ENCODE data around the gene MYRIP.
"Not testable (repeated sequence)": the region's sequence is repeated elsewhere in the genome, so short reads cannot be mapped to it uniquely, and the experiment has no call there.

MYRIP gene

DNA sequence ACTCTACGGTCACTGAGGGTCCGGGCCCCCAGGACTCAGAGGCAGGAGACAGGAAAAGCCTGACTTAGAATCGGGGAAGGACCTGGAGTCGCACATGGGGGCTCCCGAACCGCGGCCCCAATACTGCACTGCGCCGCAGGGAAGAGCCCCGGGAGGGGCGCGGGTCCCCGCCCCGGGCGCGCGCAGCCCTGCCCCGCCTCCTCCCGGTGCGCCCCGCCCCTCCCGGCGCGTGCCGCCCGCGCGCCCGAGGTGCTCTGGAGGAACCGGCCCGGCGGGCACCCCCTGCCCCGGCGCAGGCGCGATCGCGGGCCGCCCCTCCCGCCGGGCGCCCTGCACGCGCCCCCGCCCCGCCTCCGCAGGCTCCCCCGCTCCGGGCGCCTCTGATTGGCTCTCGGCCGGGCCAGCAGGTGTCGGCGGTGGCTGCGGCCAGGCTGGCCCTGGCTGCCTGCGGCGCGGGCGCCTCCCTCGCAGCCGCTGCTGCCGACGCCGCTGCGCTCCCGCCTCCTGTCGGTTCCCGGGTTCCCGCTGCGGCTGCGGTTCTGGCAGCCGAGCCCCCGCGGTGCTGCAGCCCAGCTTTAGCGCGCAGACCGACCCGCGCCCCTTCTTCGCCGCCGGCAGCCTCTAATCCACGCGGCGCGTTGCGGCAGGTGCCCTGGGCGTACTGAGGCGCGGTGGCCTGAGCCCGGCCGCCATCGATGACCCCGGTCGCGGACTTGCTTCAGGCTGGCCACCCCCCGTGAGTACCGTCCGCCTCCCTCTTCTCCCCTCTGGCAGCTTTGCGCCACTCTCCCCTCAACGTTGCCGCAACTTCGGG, at the start of gene MYRIP:
TSS of gene MYRIP (plus strand) at position 429 of the 814 bp plus-strand sequence. CDS start 91,208 bp downstream, outside the sequence.
- no peaks in the 10 kb centered on the region for H3K36me3 ChIP-seq (ENCODE audit: control insufficient read depth in 1 of 2, insufficient read depth in 2 of 2, low read length in 2 of 2)
- peaks cover 11 to 14% of the 10 kb centered on the region in 2 donors for H3K4me1 ChIP-seq (ENCODE audit: control insufficient read depth in 1 of 2, insufficient read depth in 2 of 2, low read length in 2 of 2)
- peak within 1 kb of the TSS; percentile 63 to 73 for H3K4me3 ChIP-seq (ENCODE audit: low read depth in 1 of 2, low read length in 2 of 2)
- H3K27me3 ChIP-seq (ENCODE audit: control insufficient read depth in 1 of 2, insufficient read depth in 2 of 2, low read length in 2 of 2): peaks cover 32 to 49% of the 10 kb centered on the region in 2 donors
- no peaks in the 10 kb centered on the region for H3K9me3 ChIP-seq (ENCODE audit: control insufficient read depth in 1 of 2, low read length in 2 of 2)
- H3K27ac ChIP-seq (ENCODE audit: low read depth, low read length): no peak within 1 kb of the TSS
- peak within 1 kb of the TSS; percentile 21 to 27 for H3K9ac ChIP-seq (ENCODE audit: low read depth in 1 of 2, low read length in 2 of 2)

DNA sequence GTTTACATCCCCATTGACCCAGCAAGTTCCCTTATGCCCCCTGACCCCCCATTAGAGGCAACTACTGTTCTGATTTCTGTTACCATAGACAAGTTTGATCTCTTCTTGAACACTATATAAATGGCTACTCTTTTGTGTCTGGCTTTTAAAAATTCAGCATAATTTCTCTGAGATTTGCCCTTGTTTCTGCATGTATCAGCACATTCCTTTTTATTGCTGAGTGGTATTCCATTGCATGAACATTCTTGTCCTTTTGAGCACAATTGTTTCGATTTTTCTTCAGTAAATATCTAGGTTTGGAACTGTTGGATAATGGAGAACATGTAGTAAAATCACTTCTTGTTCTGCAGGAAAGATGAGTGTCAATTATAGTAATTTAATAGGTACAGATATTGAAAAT, 49.1 kb upstream of the MYRIP start:
- no peaks in the 10 kb centered on the region for H3K4me1 ChIP-seq (ENCODE audit: control insufficient read depth in 1 of 2, insufficient read depth in 2 of 2, low read length in 2 of 2)

DNA sequence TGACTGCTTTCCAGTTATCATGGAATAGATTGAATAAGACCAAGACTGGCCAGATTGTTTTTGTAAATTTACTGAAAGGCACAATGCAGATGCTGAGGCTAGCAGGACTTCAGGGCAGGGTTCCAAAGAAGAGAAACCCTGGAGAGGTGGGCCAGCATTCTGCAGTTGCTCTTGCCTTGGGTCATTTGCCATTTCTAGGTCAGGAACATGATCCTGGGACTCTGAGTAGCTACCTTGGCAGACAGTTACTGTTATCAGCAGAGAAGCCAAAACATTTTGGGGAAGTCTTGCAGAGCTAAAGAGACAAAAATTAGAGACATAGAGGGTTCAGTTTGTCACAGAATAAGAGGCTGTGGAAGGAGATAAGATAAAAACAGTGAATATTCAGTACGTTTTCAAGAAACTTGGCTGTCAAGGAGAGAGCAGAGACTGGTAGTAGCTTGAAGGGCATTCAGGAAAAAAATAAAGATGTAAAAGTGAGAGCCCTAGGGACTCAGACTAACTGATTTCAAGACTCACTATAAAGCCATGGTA, 46.8 kb upstream of the MYRIP start:
- Histone ChIP-seq H3K27ac (ENCODE audit: low read depth, low read length) (no peak overlapping the region), H3K4me1 (ENCODE audit: control insufficient read depth in 1 of 2, insufficient read depth in 2 of 2, low read length in 2 of 2) (no peaks in the 10 kb centered on the region), H3K9ac (ENCODE audit: low read depth in 1 of 2, low read length in 2 of 2) (no peak overlapping the region), H3K27me3 (ENCODE audit: control insufficient read depth in 1 of 2, insufficient read depth in 2 of 2, low read length in 2 of 2) (no peaks in the 10 kb centered on the region), H3K36me3 (ENCODE audit: control insufficient read depth in 1 of 2, insufficient read depth in 2 of 2, low read length in 2 of 2) (no peaks in the 10 kb centered on the region), H3K4me3 (ENCODE audit: low read depth in 1 of 2, low read length in 2 of 2) (no peak overlapping the region), H3K9me3 (ENCODE audit: control insufficient read depth in 1 of 2, low read length in 2 of 2) (no peaks in the 10 kb centered on the region)

More for the DNA sequence above, 49.1 kb upstream of the MYRIP start:
- Histone ChIP-seq H3K27me3 (ENCODE audit: control insufficient read depth in 1 of 2, insufficient read depth in 2 of 2, low read length in 2 of 2) (no peaks in the 10 kb centered on the region), H3K4me3 (ENCODE audit: low read depth in 1 of 2, low read length in 2 of 2) (no peak overlapping the region), H3K9me3 (ENCODE audit: control insufficient read depth in 1 of 2, low read length in 2 of 2) (no peaks in the 10 kb centered on the region), H3K27ac (ENCODE audit: low read depth, low read length) (no peak overlapping the region), H3K9ac (ENCODE audit: low read depth in 1 of 2, low read length in 2 of 2) (no peak overlapping the region), H3K36me3 (ENCODE audit: control insufficient read depth in 1 of 2, insufficient read depth in 2 of 2, low read length in 2 of 2) (no peaks in the 10 kb centered on the region)

DNA sequence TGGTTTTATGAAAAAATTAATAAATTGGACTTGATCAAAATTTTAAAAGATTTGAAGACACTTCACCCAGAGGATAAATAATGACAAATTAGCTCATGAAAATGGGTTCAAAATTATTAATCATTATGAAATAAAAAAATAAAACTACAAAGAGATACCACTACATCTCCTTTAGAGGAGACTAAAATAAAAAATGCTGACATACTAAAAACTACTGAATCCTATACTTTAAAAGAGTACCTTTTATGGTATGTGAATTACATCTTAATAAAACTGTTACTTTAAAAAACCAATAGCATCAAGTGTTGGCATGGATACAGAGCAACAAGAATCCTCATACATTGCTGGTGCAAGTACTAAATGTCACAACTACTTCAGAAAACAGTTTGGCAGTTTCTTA, 46.0 kb upstream of the MYRIP start:
- Histone ChIP-seq H3K9me3 (ENCODE audit: control insufficient read depth in 1 of 2, low read length in 2 of 2) (no peaks in the 10 kb centered on the region), H3K27ac (ENCODE audit: low read depth, low read length) (no peak overlapping the region), H3K36me3 (ENCODE audit: control insufficient read depth in 1 of 2, insufficient read depth in 2 of 2, low read length in 2 of 2) (no peaks in the 10 kb centered on the region), H3K4me3 (ENCODE audit: low read depth in 1 of 2, low read length in 2 of 2) (no peak overlapping the region), H3K27me3 (ENCODE audit: control insufficient read depth in 1 of 2, insufficient read depth in 2 of 2, low read length in 2 of 2) (no peaks in the 10 kb centered on the region), H3K4me1 (ENCODE audit: control insufficient read depth in 1 of 2, insufficient read depth in 2 of 2, low read length in 2 of 2) (no peaks in the 10 kb centered on the region), H3K9ac (ENCODE audit: low read depth in 1 of 2, low read length in 2 of 2) (no peak overlapping the region)

DNA sequence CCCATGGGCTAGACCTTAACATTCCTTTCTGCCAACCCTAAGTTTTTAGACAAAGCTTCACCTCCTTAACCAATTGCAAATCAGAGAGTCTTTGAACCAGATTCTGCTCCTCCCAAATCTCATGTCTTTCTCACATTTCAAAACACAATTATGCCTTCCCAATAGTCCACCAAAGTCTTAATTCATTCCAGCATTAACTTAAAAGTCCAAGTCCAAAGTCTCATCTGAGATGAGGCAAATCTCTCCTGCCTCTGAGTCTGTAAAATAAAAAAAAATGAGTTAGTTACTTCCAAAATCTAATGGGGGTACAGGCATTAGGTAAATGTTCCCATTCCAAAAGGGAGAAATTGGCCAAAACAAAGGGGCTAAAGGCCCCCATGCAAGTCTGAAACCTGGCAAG, 43.8 kb upstream of the MYRIP start:
- Histone ChIP-seq H3K4me1 (ENCODE audit: control insufficient read depth in 1 of 2, insufficient read depth in 2 of 2, low read length in 2 of 2) (no peaks in the 10 kb centered on the region), H3K9ac (ENCODE audit: low read depth in 1 of 2, low read length in 2 of 2) (no peak overlapping the region), H3K27ac (ENCODE audit: low read depth, low read length) (no peak overlapping the region), H3K36me3 (ENCODE audit: control insufficient read depth in 1 of 2, insufficient read depth in 2 of 2, low read length in 2 of 2) (no peaks in the 10 kb centered on the region), H3K9me3 (ENCODE audit: control insufficient read depth in 1 of 2, low read length in 2 of 2) (no peaks in the 10 kb centered on the region), H3K4me3 (ENCODE audit: low read depth in 1 of 2, low read length in 2 of 2) (no peak overlapping the region), H3K27me3 (ENCODE audit: control insufficient read depth in 1 of 2, insufficient read depth in 2 of 2, low read length in 2 of 2) (no peaks in the 10 kb centered on the region)

DNA sequence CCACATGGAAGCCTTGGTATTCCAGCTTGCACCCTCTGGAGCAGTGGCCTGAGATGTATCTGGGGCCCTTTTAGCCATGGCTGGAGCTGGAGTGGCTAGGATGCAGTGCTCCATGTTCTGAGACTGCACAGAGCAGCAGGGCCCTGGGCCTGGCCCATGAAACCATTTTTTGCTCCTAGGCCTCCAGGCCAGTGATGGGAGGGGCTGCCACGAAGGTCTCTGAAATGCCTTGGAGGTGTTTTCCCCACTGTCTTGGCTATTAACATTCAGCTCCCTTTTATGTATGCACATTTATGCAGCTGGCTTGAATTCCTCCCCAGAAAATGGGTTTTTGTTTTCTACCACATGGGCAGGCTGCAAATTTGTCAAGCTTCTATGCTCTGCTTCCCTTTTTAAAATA, 43.0 kb upstream of the MYRIP start:
- Histone ChIP-seq H3K27ac (ENCODE audit: low read depth, low read length) (no peak overlapping the region), H3K4me3 (ENCODE audit: low read depth in 1 of 2, low read length in 2 of 2) (no peak overlapping the region), H3K27me3 (ENCODE audit: control insufficient read depth in 1 of 2, insufficient read depth in 2 of 2, low read length in 2 of 2) (no peaks in the 10 kb centered on the region), H3K4me1 (ENCODE audit: control insufficient read depth in 1 of 2, insufficient read depth in 2 of 2, low read length in 2 of 2) (no peaks in the 10 kb centered on the region), H3K36me3 (ENCODE audit: control insufficient read depth in 1 of 2, insufficient read depth in 2 of 2, low read length in 2 of 2) (no peaks in the 10 kb centered on the region), H3K9me3 (ENCODE audit: control insufficient read depth in 1 of 2, low read length in 2 of 2) (no peaks in the 10 kb centered on the region), H3K9ac (ENCODE audit: low read depth in 1 of 2, low read length in 2 of 2) (no peak overlapping the region)

DNA sequence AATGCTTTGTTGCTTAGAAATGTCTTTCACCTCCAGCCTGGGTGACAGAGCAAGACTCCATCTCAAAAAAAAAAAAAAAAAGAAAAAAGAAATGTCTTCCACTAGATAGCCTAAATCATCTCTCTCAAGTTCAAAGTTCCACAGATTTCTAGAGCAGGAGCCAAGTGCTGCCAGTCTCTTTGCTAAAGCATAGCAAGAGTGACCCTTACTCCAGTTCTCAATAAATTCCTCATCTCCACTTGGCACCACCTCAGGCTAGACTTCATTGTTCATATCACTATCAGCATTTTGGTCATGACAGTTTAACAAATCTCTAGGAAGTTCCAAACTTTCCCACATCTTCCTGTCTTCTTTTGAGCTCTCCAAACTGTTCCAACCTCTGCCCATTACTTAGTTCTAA, 42.5 kb upstream of the MYRIP start:
- H3K4me1 ChIP-seq (ENCODE audit: control insufficient read depth in 1 of 2, insufficient read depth in 2 of 2, low read length in 2 of 2); H3K36me3 ChIP-seq (ENCODE audit: control insufficient read depth in 1 of 2, insufficient read depth in 2 of 2, low read length in 2 of 2); H3K27ac ChIP-seq (ENCODE audit: low read depth, low read length); H3K4me3 ChIP-seq (ENCODE audit: low read depth in 1 of 2, low read length in 2 of 2); H3K27me3 ChIP-seq (ENCODE audit: control insufficient read depth in 1 of 2, insufficient read depth in 2 of 2, low read length in 2 of 2); H3K9me3 ChIP-seq (ENCODE audit: control insufficient read depth in 1 of 2, low read length in 2 of 2); H3K9ac ChIP-seq (ENCODE audit: low read depth in 1 of 2, low read length in 2 of 2): not testable (repeated sequence)

DNA sequence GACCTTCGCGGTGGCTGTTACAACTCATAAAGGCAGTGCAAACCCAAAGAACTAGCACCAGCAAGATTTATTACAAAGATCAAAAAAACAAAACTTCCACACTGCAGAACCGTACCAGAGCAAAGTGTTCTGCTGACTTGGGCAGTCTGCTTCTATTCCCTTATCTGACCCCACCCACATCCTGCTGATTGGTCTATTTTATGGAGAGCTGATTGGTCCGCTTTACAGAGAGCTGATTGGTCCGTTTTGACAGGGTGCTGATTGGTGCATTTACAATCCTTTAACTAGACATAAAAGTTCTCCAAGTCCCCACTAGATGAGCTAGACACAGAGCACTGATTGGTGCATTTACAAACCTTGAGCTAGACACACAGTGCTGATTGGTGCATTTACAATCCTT, 31.2 kb upstream of the MYRIP start:
- not testable (repeated sequence) for H3K27me3 ChIP-seq (ENCODE audit: control insufficient read depth in 1 of 2, insufficient read depth in 2 of 2, low read length in 2 of 2); H3K4me3 ChIP-seq (ENCODE audit: low read depth in 1 of 2, low read length in 2 of 2); H3K9ac ChIP-seq (ENCODE audit: low read depth in 1 of 2, low read length in 2 of 2); H3K36me3 ChIP-seq (ENCODE audit: control insufficient read depth in 1 of 2, insufficient read depth in 2 of 2, low read length in 2 of 2); H3K9me3 ChIP-seq (ENCODE audit: control insufficient read depth in 1 of 2, low read length in 2 of 2); H3K27ac ChIP-seq (ENCODE audit: low read depth, low read length); H3K4me1 ChIP-seq (ENCODE audit: control insufficient read depth in 1 of 2, insufficient read depth in 2 of 2, low read length in 2 of 2)

DNA sequence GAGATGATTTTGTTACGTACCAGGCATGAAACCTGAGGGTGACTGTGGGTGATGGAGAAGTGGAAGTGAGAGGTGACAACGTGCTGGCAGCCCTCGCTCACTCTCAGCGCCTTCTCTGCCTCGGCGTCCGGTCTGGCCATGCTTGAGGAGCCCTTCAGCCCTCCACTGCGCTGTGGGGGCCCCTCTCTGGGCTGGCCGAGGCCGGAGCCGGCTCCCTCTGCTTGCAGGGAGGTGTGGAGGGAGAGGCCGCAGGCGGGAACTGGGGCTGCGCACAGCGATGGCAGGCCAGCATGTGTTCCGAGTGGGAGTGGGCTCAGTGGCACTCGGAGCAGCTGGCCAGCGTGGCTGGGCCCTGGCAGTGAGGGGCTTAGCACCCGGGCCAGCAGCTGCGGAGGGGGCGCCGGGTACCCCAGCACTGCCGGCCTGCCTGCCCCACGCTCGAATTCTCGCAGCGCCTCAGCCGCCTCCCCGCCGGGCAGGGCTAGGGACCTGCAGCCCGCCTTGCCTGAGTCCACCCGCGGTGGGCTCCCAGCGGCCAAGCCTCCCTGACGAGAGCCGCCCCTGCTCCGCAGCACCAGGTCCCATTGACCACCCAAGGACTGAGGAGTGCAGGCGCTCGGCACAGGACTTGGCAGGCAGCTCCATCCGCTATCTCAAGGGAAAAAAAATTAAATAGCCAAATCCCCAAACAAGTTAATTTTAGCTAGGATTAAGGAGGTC, 29.7 kb upstream of the MYRIP start:
- Histone ChIP-seq H3K4me3 (ENCODE audit: low read depth in 1 of 2, low read length in 2 of 2) (no peak overlapping the region), H3K27me3 (ENCODE audit: control insufficient read depth in 1 of 2, insufficient read depth in 2 of 2, low read length in 2 of 2) (peaks cover 0 to 3% of the 10 kb centered on the region in 2 donors), H3K9ac (ENCODE audit: low read depth in 1 of 2, low read length in 2 of 2) (no peak overlapping the region), H3K36me3 (ENCODE audit: control insufficient read depth in 1 of 2, insufficient read depth in 2 of 2, low read length in 2 of 2) (no peaks in the 10 kb centered on the region), H3K9me3 (ENCODE audit: control insufficient read depth in 1 of 2, low read length in 2 of 2) (no peaks in the 10 kb centered on the region), H3K27ac (ENCODE audit: low read depth, low read length) (no peak overlapping the region), H3K4me1 (ENCODE audit: control insufficient read depth in 1 of 2, insufficient read depth in 2 of 2, low read length in 2 of 2) (no peaks in the 10 kb centered on the region)

DNA sequence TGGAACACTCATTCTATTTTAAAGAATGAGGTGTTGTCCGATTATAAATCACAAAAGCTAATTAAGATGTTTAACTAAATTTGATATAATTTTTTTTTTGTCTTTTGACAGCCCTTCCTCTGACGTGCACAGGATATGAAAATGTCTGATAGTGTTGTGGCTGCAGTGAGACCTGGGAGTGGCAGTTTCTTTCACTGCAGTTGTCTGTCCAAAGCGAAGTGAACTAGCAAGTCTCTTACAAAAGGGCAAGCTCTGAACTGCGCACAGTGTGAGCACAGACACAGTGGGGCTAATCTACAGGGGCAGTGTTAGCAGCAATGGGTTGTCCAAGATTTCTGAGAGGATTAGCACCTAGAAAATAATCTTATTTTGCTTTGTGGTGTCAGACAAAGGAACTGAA, 29.1 kb upstream of the MYRIP start:
- Histone ChIP-seq H3K4me1 (ENCODE audit: control insufficient read depth in 1 of 2, insufficient read depth in 2 of 2, low read length in 2 of 2) (no peaks in the 10 kb centered on the region), H3K36me3 (ENCODE audit: control insufficient read depth in 1 of 2, insufficient read depth in 2 of 2, low read length in 2 of 2) (no peaks in the 10 kb centered on the region), H3K27me3 (ENCODE audit: control insufficient read depth in 1 of 2, insufficient read depth in 2 of 2, low read length in 2 of 2) (peaks cover 0 to 3% of the 10 kb centered on the region in 2 donors), H3K9me3 (ENCODE audit: control insufficient read depth in 1 of 2, low read length in 2 of 2) (no peaks in the 10 kb centered on the region), H3K4me3 (ENCODE audit: low read depth in 1 of 2, low read length in 2 of 2) (no peak overlapping the region), H3K27ac (ENCODE audit: low read depth, low read length) (no peak overlapping the region), H3K9ac (ENCODE audit: low read depth in 1 of 2, low read length in 2 of 2) (no peak overlapping the region)

Data from duodenal mucosa (tissue), 2 donors.